Dedifferentiated amniotic fluid mesenchymal stem cell (primary cell): Measurements from ENCODE around the gene CCDC187.

Source experiments
- DNase-seq: peaks from one replicate; pipeline ENCODE4 v3.0.0-alpha.2; 2016; ENCODE audit errors: extremely low spot score

Gene CCDC187

DNA sequence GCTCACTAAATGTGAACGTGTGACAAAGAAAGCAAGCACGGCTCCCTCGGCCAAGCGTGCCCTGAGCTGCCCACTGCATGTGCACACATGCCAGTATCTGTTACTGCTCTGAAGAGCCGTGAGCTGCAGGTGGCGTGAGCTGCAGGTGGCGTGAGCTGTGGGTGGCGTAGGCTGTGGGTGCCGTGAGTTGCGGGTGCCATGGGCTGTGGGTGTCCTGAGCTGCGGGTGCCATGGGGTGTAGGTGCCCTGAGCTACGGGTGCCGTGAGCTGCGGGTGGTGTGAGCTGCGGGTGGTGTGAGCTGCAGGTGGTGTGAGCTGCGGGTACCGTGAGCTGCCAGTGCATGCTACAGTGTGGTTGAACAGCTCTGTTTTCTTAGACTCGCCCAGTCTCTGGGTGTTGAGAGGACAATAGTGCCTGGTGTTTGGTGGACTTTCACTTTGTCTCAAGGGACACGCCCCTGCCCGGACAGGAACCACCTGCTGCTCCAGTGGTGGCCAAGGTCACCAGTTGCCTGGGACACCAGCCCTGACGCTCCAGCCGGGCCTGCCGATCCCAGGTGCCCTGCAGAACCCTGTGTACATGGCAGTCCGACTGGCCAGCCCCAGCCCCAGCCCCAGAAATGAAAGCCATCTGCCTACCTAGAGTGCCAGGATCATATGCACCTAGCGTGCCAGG is 6.7 kb downstream of the CCDC187 start:
- no peak for DNase-seq

DNA sequence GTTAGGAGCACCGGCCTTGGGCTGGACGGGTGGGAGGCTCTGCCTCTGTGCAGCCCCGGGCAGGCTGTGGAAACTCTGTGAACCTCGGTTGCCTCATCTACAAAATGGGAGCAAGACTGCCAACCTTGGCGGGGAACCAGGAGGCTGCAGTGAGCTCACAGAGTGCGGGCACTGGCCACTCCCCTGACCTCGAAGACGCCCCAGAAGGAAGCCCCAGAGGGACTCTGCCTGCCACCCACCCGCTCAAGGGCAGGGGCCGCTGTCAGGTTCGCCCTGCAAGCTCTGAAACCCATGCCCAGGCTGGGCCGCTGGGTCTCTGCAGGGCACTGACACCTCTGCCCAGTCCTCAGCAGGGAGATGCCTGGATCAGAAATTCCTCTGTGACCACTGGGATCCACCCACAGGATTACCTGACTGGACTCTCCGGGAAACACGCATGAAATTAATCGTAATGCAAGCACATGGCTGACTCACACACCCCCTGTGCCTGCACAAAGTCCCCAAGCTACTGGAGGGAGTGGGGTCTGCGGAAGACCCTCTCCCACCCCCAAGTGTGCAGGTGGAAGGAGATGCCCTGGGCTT is 7.4 kb downstream of the CCDC187 start:
- no peak for DNase-seq

DNA sequence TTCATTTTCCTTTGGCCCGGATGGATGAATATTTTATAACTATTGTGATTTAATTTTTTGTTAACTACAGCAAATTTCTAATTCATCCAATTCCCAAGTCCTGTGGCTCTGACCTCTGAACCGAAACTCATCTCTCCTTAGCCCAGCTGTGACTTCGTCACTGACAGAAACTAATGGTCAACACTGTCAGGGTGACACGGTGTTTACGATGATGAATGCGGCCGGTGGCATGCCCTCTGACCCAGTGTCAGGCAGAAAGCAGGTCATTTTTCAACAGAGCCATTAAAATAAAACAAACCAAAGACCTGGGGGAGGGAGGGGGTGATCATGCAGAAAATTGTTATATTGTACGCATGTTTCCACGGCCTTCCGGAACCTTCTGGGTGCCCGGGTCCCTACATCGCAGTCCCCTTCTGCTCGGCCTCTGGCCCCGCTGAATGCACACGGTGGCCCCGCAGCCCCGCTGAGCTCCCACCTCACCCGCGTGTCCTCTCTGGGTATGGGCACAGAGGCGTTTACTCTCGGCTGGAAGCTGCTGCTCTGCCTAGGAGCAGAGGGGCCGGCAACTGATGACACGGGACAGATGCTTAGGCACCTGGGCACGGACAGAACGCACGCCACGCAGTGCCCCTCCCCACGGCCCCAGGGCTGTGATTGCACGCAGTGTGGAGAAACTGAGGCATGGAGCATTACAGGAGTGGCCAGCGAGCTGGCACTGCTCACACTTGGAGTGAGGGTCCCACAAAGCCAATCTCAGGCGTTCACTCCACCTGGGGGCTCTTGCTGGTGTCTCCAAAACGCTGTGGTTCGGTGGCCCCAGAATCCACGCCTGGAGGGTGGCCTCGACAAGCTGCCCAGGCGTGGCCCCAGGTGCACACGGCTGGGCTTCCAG is 8.1 kb downstream of the CCDC187 start:
- DNase-seq: no peak

DNA sequence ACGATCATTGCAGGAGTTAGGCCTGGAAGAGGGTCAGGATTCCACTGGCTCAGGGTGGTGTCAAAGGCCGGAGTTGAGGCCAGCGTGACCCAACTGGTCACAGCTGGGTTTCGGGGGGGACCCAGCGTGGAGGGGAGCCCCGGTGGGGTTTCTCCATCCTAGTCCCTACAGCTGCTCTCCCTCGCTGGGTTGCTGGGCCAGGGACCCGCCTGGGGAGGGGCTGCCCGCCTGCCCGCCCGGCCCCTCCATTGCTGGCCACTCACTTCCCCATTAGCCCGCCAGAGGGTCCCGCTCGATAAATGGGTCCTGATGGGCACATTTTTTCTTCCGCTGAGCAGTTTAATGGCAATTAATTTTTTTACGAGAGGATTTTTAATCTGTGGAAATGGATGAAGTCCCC is 8.8 kb downstream of the CCDC187 start:
- DNase-seq: no peak

DNA sequence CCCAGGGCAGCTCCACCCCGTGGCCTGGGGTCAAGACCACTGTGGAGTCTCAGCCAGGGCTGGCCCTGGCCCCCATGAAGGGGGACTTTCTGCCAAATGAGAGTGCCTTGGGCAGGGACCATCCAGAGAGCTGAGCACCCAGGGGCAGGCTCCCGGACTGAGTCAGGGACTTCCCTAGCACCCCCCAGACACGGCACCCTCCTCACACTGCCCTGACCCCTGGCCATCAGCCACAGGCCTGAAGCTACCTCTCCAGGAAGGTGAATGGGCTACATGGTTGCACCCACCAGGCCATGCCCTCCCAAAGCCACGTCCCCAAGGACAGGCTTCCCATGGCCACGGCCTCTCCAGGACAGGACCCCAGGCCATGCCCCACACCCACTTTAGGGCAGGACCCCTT is 9.5 kb downstream of the CCDC187 start:
- DNase-seq: no peak

DNA sequence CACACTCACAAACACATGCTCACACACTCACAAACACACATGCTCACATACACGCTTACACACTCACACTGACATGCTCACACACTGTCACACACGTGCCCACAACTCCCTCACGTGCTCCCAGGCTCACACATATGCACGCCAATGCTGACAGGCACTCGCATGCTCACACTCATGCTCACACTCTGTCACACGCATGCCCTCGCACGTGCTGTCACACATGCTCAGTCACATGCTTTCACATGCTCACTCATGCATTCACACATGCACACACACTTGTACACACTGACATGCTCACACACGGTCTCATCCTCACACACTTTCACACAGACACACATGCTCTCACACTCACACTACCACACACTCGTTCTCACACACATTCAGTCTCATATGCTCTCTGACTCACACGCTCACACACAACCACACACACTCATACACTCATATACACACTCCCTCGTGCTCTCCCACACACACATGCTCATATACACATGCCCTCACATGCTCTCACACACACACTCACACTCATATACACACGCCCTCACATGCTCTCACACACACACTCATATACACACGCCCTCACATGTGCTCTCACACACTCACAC is 10.3 kb downstream of the CCDC187 start:
- no peak for DNase-seq

DNA sequence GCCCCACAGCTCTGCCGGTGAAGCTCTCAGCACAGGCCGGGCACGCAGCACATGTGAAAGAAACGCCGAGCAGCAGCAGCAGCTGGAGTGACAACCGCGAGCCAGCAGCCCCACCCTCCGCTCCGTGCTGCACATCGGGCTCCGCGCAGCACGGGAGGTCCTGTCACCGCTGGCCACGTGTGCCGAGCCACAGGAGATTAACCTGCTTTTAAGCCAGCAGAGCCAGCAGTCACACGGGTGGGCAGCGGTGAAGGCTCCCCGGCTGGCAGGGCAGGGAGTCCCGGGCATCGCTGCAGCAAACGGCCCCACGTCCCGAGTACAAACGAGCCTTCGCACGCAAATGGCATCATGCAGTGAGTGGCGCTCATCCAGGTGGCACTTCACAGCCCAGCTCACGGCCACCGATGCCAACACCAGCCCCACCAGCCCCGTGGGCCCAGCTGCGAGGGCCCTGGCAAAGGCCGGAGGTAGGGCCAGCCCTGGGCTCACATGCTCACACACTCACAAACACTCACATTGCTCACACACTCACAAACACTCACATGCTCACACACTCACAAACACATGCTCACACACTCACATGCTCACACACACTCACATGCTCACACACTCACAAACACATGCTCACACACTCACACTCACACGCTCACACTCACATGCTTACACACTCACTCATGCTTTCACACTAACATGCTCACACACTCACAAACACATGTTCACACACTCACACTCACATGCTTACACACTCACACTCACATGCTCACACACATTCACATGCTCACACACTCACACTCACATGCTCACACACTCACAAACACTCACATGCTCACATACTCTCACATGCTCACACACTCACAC is 11.1 kb downstream of the CCDC187 start:
- no peak for DNase-seq

DNA sequence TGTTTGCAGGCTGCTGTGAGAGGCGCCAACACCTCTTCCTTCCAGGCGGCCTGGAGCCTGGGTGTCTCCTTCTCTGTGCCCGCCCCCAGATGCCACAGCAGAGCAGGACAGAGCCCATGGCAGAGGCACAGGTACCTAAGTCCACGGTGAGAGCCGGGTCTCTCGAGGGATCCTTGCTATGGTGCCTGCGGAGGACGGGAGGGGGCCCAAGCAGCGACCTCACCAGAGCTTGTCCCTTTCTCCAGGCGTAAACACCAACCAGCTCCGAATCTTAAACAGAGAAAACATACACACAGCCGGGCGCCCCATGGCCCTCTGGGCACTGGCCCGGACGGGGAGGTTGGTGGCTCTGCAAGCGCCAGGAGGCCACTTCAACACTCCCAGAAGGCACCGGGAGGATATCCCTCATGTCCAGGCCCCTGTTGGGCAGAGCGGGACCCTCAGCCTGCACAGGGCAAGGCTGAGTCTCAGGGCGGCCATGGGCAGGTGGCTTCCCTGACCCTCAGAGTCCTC is 11.8 kb downstream of the CCDC187 start:
- DNase-seq: no peak

DNA sequence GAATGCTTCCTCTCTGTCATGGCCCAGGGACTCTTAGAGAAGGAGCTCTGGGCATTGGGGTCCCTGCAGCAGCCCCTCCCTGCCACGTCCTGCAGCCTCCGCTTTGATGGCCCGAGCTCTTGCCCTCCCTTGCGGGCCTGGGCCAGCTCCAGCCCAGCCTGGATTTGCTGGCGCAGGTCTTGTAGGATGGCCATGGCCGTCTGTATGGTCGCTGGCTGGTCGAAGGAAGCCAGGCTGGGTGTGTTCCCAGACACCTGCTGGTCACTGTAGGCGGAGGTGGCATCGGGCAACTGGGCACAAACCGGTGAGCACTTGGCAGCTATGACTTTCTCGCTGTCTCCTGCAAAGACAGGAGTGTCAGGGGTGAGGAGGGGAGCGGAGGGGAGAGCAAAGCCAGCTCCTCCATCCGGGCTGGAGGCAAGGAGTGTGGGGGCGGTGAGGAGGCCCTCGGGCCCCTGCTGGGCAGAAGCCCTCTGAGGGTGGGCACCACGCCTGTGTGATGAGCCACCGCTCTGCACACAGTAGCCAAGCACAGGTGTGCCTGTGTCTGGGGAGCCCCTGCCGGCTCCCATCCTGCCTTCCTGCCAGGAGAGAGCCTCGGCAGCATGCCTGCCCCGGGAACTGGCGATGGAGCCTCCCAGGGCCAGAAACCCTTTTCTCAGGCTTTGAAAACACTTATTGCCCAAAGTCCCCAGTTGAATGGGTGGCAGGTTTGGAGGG is 12.4 kb downstream of the CCDC187 start:
- no peak for DNase-seq

DNA sequence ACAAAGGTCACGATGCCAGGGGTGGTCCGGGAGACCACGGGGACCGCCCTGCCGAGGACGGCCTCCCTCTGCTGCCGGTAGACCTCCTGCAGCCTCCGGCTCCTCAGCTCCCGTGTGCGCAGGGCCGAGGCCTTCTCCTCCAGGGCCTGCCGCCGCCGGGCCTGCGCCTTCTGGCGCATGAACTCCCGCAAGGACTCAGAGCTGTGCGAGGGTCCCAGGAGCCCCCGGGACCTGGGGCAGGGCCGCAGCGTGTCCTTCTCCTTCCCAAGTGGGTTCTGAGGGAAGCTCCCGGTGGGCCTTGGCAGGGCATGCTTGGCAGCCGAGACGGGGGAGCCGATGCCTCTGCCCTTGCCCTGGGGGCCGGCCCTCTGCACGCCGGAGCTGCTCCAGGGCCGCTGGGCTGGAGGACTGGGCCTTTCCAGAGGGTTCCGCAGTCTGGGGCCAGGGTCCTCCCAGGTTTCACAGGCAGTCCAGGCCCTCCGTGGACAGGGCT is 13.3 kb downstream of the CCDC187 start:
- no peak for DNase-seq

DNA sequence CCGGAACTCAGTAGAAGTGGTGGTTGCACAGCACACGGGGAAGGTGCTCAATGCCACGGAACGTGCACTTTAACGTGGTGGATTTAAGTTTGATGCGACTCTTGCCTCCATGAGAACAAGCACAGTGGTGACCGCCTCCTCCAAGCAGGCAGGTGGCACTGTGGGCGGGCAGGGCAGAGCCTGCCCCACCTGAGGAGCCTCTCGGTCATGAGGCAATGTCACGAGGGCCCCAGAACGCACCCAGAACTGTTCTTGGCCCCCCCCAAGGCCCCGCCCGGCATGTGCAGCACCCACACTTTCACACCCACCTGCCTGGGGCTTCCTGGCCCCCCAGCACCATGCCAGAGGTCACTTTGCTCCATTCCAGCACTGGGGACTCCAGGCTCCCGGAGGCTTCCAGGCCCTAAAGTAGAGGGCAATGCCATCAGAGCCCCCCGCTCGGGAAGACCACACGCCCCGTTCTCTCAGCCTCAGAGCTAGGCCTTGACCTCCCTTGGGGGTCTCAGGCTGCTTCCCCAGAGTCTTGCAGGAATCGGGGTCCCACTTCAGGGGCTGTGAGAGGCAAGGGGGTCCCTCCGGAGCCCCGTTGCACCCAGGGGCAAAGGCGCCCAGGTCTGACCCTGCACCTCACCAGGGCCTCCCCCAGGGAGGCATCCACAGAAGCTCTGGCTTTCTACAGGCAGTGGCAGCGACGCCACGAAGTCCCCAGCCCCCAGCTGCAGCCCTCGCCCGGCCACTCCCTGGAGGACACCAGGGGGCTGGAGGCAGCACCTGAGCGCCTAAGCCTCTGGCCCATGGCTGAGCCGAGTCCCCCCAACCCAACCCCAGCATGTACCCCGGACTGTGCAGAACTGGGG is 14.0 kb downstream of the CCDC187 start:
- DNase-seq: no peak

DNA sequence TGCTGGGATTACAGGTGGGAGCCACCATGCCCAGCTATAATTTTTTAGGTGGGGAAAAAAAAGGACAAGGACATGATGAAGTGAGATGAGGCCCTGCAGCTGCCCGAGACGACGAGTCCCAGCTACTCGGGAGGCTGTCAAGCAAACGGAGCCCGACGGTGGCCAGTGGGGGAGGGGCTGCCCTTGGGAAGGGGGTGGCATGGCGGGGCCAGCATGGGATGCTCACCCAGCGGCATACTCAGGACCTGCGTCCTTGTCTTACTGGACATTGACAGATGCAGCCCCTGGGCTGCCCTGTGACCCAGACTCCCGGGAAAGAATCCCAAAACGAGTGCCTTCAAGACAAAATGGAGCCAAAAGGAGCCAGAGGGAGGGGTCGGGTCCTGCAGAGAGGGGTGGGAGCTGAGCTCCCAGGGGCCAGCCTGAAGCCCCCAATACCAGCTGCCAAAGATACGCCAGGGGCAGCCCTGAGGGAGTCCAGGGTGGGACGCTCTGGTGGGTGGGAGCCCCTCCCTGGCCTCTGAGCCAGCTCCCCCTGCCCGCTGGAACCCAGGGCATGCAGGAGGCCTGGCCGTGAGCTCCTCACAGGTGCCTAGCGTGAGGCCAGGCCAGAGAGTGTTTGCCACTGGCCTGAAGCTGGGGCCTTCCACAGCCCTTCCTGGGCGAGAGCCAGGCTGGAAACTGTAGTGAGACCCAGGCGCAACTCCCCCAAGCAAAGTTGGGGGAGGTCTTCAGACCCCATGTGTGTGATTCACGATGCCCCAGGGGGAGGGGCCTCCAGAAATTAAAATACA is 15.7 kb downstream of the CCDC187 start:
- DNase-seq: no peak

DNA sequence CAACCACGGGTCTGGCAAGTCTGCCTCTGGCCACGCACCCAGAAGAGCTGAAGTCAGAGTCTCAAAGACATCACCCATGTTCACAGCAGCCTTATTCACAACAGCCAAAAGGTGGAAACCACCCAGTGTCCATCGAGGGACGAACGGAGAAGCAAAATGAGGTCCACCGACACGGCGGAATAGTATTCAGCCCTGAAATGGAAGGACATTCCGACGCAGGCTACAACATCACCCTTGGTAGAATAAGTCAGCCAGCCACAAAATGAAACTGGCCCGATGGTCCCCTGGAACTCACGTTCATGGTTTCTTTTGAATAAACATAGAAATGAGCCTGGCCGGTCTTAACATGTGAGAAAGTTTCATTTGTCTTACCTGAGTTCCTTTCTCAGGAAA is 16.9 kb downstream of the CCDC187 start:
- no peak for DNase-seq

DNA sequence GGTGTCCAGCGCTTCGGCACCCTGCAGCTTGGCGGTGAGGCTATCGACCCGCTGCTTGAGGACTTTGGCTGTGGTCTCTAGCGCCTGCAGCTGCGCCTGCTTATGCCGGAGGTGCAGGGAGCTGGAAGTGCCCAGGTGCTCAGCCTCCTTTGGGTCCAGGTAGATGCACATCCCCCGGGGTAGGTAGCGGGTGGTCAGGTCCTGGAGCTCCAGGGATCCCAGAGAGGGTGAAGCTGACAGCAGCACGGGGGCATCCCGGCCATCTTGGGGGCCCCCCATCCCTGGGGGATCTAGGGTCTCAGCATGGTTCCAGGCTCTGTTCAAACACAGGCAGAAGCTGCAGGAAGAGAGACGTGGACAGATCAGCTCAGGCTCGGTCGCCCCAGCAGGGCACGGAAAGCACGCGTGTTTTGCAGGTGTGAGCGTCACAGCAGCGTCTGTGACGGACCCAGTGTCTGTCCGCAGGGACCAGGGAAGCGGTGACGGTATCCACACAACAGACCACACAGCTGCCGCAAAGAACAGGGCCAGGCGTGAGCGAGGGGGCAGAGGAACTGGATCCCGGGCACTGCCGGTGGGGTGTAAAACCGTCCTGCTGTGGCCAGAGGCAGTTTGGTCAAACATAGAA is 17.4 kb downstream of the CCDC187 start:
- DNase-seq: no peak

DNA sequence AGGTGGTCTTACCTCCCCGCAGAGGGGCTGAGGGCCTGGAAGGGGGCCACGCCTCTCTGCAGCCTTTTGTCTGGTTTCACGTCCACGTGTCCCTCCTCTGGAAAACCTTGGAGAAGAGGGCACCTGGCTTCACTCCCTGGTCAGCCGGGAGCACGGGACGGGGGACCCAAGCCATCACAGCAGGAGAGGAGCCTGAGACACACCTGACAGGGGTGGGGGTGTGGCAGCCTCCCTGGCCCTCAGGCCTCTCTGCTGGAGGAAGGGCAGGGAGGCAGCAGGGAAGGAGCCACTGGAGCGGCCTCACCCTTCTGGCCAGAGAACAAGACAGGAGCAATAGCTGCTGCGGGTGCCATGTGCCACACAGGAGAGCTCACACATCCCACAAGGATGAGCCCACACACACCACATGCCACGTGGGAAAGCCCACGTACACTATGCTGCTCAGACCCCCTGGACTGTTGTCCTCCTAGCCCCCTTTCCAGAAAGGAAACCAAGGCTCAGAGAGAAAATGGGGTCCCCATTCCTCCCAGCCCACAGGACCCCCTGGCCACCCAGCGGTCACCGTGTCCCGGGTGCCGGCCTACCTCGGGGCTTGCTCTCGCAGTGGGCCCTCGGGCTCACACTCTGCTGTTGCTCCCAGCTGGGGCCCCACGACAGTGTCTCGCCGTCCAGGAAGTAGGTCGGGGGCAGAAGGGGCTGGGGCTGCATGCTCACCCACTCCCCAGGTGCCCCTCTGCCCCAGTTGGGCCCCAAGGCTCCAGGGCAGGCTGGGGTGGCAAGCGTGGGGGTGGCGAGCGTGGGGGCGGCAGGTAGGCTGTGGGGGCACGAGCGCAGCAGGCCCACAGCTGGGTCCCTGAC is 18.2 kb downstream of the CCDC187 start:
- DNase-seq: no peak

DNA sequence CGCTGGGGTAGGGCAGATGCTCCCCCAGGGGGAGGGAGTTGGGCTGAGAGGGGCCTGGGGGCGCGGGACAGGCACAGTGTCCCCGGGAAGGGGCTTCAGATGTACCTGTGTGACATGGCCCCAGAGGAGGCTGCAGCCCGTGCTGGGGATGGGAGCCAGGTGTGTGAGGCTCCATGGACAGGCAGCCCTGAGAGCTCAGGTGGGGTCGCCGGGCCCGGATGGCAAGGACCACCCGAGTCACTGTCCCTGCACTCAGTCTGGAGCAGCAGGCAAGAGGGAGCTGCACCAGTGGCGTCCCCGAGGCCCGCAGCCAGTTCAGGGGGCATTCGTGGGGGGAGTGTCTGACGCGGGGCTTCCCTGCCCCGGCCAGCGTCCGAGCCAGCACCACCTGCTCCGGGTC is 18.9 kb downstream of the CCDC187 start:
- DNase-seq: no peak

DNA sequence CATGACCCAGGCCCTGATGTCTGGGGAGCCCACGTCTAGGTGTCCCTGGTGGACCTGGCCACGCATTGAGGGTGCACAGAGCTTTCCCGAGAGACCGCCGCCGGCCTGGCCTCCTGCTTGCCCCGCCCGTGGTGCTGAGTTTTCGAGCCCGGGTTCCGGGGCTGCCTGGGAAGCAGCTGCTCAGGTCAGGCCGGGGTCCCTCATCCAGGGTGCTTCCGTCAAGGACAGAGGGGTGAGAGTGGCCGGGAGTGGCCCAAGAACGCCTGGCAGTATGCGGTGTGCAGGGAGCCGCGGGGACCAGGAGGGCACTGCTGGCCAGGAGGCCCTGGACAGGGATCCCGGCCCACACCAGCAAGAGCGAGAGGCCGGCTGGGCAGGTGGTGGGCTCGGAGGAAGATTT is 19.6 kb downstream of the CCDC187 start:
- DNase-seq: no peak
